ENCODE results near the gene HS3ST2.

GRCh38 chr16:22844416-22844815 is 30.5 kb downstream of the HS3ST2 start:
- TF ChIP-seq POLR2A (IDR thresholded peaks at IDR 0.05) (no peak), EP300 (IDR thresholded peaks at IDR 0.05) (no peak), CTCF (IDR thresholded peaks at IDR 0.05) (no peak)
